Ectodermal cell (in vitro differentiated cells): ENCODE measurements around the gene CEP350.

ENCODE experiments used
- H3K27ac ChIP-seq: 2 replicates; pipeline ENCODE4 v1.7.0; 2013; ENCODE audit warnings: mild to moderate bottlenecking, low read depth, low read length; ENCODE audit not compliant: insufficient read depth, poor library complexity, severe bottlenecking
- H3K27me3 ChIP-seq: 2 replicates; pipeline ENCODE4 v1.7.0; 2013; ENCODE audit warnings: mild to moderate bottlenecking, low read length; ENCODE audit not compliant: insufficient read depth, control insufficient read depth, poor library complexity, severe bottlenecking
- H3K36me3 ChIP-seq: one replicate; pipeline ENCODE4 v1.7.0; 2013; ENCODE audit warnings: low read length; ENCODE audit not compliant: control insufficient read depth, insufficient read depth
- H3K4me1 ChIP-seq: one replicate; pipeline ENCODE4 v1.7.0; 2013; ENCODE audit warnings: low read length; ENCODE audit not compliant: control insufficient read depth, insufficient read depth
- H3K4me3 ChIP-seq: 2 replicates; pipeline ENCODE4 v1.7.0; 2013; ENCODE audit warnings: low read depth, low read length, control low read depth; ENCODE audit not compliant: insufficient read depth
- H3K9me3 ChIP-seq: 2 replicates; pipeline ENCODE4 v1.7.0; 2013; ENCODE audit warnings: mild to moderate bottlenecking, low read length, moderate library complexity; ENCODE audit not compliant: control insufficient read depth
- WGBS, 2 experiments: methylation state at CpG; one replicate each; pipeline ENCODE4 v1.1.7; 2013; ENCODE audit warnings: missing lambda C conversion rate in 2 of 2; 5-methylcytosine and 5-hydroxymethylcytosine counted together

Gene CEP350

DNA sequence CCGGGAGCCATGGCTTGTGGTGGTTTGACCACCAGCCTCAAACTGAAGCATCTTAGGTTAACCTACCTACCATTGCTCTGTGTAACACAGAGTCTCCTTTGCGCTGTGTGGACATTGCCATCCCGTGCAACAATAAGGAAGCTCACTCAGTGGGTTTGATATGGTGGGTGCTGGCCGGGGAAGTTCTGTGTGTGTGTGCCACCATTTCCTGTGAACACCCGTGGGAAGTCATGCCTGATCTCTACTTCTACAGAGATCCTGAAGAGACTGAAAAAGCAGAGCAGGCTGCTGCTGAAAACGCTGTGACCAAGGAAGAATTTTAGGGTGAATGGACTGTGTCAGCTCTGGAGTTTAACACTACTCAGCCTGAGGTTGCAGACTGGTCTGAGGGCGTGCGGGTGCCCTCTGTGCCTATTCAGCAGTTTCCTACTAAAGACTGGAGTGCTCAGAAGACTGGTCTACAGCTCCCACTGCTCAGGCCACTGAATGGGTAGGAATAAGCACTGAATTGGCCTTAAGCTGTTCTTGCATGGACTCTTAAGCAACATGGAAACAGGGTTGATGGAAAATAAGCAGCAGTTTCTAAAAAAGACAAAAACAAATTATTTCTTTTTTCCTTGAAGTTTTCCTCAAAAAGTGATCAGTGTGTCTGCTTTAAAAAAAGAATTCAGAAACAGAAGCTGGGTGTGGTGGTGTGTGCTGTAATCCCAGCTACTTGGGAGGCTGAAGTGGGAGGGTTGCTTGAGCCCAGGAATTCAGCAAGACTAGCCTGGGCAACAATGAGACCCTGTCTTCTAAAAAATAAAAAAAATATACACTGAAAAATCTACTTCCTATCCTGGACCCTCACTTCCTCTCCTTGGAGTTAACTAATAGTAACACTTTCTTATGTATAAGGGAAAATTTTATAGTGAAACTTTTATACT is 14.6 kb downstream of the CEP350 start:
- no peaks in the 10 kb centered on the region for H3K27me3 ChIP-seq
- no peaks in the 10 kb centered on the region for H3K9me3 ChIP-seq
- no peak overlapping the region for H3K4me3 ChIP-seq
- peak overlapping the region; percentile 45 for H3K27ac ChIP-seq
- WGBS, 2 experiments = 82% methylated on average over 8 of the region's 8 CpGs
- H3K36me3 ChIP-seq = no peaks in the 10 kb centered on the region
- no peaks in the 10 kb centered on the region for H3K4me1 ChIP-seq

DNA sequence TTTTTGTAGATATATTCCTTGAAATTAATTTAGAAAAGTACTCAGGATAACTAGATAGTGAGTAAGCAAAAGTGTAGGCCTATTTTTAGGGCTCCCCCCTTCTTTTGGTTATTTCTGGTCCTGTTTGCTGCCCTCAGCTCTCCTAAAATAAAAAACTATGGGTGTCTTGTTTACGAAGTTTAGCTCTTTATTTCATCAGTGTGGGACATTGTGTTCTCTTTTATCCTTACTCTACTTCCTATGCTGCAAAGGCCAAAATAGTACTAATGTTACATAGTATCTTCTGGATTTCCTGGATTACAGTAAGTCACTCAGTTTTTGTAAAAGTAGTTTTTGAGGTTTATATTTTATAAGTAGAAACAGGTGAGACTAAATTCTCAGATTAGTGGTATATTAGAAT is 15.4 kb downstream of the CEP350 start:
- WGBS, 2 experiments = 100% methylated on average over 1 of the region's 1 CpG; no CpG with 5 or more reads in 1 of the 2 experiments
- no peak overlapping the region for H3K4me3 ChIP-seq
- H3K36me3 ChIP-seq = no peaks in the 10 kb centered on the region

GRCh38 chr1:179971563-179972496 is 17.2 kb downstream of the CEP350 start:
- Histone ChIP-seq H3K9me3 (no peaks in the 10 kb centered on the region), H3K27ac (no peak overlapping the region), H3K36me3 (no peaks in the 10 kb centered on the region), H3K27me3 (no peaks in the 10 kb centered on the region), H3K4me1 (peaks cover 1% of the 10 kb centered on the region), H3K4me3 (no peak overlapping the region)
- 74 to 80% methylated on average over 5 of the region's 5 CpGs for whole genome bisulfite sequencing, 2 experiments

More for the DNA sequence above, 15.4 kb downstream of the CEP350 start:
- no peak overlapping the region for H3K27ac ChIP-seq
- no peaks in the 10 kb centered on the region for H3K4me1 ChIP-seq
- H3K27me3 ChIP-seq = no peaks in the 10 kb centered on the region
- no peaks in the 10 kb centered on the region for H3K9me3 ChIP-seq

DNA sequence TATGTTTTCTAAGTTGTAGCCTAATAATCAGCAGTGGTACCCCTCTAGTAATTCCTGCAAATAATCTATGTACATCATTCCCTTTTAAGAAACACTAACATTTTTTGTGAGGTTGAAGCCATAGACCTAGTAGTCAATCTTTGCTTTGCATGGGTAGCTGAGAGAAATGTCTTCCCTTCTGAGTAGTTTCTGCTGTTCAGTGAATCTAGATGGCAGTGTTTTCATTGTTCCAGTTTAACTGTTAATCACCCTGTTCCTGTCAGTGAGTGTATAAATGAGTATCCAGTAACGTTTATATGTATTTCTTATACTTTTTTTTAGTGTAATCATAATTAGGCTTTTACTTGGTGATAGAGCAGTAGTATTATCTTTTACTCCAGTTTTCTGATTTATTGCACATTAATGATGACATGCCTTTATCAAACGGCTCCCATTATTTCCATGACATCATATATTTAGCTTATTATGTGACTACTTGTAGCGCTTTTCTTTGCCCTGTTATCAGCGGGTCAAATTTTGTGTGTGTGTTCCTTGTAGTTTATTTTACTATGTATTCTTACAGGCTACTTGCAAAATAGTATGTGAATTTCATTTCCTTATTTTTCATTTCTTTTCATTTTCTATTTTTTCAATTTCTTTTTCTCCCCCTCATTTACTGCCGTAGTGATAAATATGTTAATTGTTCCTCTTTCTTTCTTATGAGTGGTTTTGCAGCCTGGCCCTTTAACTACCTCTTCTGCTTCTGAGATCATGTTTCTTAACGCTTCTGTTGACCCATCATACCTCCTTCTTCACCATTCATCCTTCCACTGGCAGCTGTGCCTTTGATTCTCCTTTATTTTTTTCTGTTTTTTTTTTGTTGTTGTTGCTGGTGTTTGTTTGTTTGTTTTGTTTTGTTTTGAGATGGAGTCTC is 18.8 kb downstream of the CEP350 start:
- H3K27me3 ChIP-seq = no peaks in the 10 kb centered on the region
- no peaks in the 10 kb centered on the region for H3K36me3 ChIP-seq
- H3K27ac ChIP-seq = no peak overlapping the region
- H3K9me3 ChIP-seq = no peaks in the 10 kb centered on the region
- H3K4me3 ChIP-seq = no peak overlapping the region
- WGBS, 2 experiments = 92% methylated on average over 1 to 6 of the region's 6 CpGs
- H3K4me1 ChIP-seq = peaks cover 8% of the 10 kb centered on the region

DNA sequence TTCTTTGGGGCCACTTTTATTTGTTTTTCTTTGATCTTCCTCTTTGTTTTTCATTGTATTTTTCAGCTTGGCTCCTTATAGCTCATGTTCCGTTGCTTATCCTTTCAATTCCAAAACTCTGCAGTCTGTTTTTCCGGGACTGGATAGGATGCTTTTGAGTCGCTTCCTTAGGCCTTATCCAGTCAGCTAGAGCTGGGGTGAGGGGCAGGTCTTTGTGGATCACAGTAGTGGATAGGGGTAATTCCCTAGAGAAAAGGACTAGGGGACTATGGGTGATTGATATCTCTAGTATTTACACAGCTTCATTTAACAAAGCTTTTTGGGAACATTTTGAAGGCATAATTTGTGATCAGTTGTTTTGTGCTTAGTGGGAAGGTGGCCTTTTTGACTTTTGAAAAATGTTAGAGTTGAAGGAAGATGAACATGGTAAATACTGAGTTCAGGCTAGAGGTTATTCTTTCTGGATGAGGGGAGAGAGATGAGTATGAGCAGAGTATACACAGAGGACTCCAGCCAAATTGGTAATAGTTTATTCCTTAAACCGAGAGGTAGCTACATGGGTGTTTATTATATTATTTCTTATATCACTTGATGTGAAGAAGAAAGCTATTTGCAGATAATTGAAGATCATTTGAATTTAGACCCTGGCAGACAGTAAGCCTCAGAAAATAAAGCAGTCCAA is 22.5 kb downstream of the CEP350 start:
- H3K4me1 ChIP-seq = peaks cover 8% of the 10 kb centered on the region
- 66 to 67% methylated on average over 3 to 4 of the region's 4 CpGs for WGBS, 2 experiments
- H3K27ac ChIP-seq = peak overlapping the region; percentile 22

DNA sequence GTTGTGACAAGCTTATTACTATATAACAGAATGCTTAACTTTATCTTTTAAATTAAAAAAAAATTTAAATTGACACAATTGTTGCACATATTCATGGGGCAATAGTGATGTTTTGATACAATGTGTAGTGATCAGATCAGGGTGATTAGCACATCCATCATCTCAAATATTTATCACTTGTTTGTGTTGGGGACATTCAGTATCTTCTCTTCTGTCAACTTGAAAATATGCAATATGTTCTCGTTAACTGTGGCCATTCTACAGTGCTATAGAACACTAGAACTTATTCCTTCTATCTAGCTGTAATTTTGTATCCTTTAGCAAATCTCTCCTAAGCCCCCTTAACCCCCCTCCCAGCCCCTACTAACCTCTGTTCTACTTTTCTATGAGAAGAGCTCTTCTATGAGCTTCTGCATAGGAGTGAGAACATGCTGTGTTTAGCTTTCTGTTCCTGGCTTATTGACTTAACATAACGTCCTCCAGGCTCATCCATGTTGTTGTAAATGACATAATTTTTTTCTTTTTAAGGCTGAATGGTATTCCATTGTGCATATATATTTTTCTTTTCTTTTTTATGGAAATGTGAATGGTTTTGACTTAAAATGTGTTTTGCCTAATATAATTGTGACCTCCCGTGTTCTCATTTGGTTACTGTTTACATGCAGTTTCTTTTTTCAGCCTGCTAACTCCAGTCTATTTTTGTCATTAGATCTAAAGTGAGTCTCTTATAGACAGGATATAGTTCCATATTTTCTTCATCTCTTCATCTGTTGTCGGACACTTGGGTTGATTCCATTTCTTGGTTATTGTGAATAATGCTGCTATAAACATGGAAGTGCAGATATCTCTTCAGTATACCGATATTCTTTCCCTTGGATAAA is 23.8 kb downstream of the CEP350 start:
- Histone ChIP-seq H3K27me3 (no peaks in the 10 kb centered on the region), H3K4me3 (no peak overlapping the region), H3K9me3 (no peaks in the 10 kb centered on the region), H3K27ac (no peak overlapping the region), H3K4me1 (peaks cover 8% of the 10 kb centered on the region), H3K36me3 (no peaks in the 10 kb centered on the region)
- WGBS, 2 experiments = 95% methylated on average over 4 to 5 of the region's 5 CpGs

More for the DNA sequence above, 22.5 kb downstream of the CEP350 start:
- H3K27me3 ChIP-seq = no peaks in the 10 kb centered on the region
- H3K36me3 ChIP-seq = no peaks in the 10 kb centered on the region
- H3K4me3 ChIP-seq = no peak overlapping the region
- H3K9me3 ChIP-seq = no peaks in the 10 kb centered on the region

DNA sequence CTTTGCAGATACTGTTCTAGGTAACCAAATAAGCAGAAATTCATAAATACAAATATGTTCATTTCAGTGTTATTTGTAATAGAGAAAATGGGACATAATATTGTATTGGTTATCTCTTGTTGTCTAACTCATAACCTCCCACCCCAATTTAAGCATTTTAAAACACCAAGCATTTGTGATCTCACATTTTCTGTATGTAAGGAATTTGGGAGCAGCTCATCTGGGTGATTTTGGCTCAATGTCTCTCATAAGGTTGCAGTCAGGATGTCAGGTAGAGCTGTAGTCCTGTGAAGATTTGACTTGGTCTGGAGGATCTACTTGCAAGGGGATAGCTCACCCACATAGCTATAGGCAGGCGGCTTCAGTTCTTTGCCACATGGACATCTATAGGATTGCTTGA is 29.5 kb downstream of the CEP350 start:
- Histone ChIP-seq H3K36me3 (no peaks in the 10 kb centered on the region), H3K9me3 (no peaks in the 10 kb centered on the region), H3K27me3 (no peaks in the 10 kb centered on the region), H3K4me1 (no peaks in the 10 kb centered on the region), H3K27ac (no peak overlapping the region), H3K4me3 (no peak overlapping the region)
- WGBS, 2 experiments = 94 to 95% methylated on average over 1 of the region's 1 CpG

GRCh38 chr1:179984942-179985341 is 30.3 kb downstream of the CEP350 start:
- H3K27me3 ChIP-seq = no peaks in the 10 kb centered on the region
- H3K36me3 ChIP-seq = no peaks in the 10 kb centered on the region
- H3K4me3 ChIP-seq = no peak overlapping the region
- no peak overlapping the region for H3K27ac ChIP-seq
- H3K9me3 ChIP-seq = no peaks in the 10 kb centered on the region
- H3K4me1 ChIP-seq = no peaks in the 10 kb centered on the region
